Right hindlimb (tissue), 1 donor: ENCODE data around the gene IFT80.
"Not testable (repeated sequence)": the region's sequence is repeated elsewhere in the genome, so short reads cannot be mapped to it uniquely, and the experiment has no call there.

Source experiments
- DNase-seq: peaks from one replicate; pipeline ENCODE4 v3.0.0-alpha.2; 2018

IFT80 gene

GRCh38 chr3:160400030-160400701, 1.1 kb upstream of the IFT80 start:
- peak; percentile 52 for DNase-seq

- no peak for DNase-seq
Observed at GRCh38 chr3:160398820-160399124, 253 bp downstream of the IFT80 start.

DNA sequence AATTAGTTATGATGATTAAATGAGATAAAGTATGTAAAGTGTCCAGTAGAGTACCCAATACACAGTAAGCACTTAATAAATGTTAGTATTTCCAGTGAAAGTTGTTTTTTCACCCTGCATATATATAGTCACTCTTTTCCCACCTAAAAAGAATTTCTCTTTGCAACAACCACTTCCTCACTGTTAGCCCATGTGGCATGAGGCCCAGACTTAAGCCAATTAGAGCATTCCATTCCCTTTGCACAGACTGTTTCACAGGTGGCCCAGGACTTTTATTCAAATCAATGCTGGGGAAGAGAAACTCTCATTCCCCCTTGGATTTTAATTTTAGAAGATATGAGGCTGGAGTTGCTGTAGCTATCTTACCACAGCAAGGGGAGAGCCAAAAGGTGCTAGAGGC, 3.7 kb downstream of the IFT80 start:
- no peak for DNase-seq

GRCh38 chr3:160394009-160394392, 5.0 kb downstream of the IFT80 start:
- DNase-seq, result no peak

DNA sequence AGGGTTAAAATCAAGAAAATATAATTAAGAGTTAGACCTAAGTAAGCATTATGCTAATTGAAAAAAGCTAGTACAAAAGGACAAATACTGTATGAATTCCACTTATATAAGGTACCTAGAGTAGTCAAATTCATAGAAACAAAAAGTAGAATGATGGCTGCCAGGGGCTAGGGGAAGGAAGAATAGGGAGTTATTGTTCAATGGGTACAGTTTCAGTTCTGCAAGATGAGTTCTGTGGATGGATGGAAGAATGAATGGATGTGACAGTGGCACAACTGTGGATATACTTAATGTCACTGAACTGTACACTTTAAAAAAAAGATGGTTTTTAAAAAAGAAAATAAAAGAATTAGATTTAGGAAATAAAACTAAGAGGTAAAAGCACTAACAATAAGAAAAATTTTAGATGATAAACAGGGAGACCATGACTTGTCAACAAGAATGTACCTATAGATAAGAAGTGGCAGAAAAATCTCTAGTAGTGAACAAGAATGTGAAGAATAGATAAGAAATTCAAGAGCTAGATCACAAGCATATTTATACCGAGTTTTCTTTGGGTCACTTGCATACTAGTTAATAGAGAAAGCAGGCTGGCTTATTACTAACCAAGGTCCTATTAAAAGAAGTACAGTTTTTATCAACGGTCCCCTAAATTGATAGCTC, 5.5 kb downstream of the IFT80 start:
- no peak for DNase-seq

DNA sequence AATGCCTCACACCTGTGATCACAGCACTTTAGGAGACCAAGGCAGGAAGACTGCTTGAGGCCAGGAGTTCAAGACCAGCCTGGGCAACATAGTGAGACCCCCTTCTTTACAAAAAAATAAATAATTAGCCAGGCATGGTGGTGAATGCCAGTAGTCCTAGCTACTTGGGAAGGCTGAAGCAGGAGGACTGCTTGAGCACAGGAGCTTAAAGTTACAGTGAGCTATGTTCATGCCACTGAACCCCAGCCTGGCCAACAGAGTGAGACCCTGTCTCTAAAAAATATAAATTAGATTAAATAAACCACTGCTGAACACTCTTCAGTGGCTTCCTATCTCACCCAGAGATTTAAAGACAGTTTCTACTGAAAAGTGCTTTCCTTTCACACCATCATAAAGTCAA, 6.2 kb downstream of the IFT80 start:
- no peak for DNase-seq

- no peak for DNase-seq
Observed at GRCh38 chr3:160390565-160391138, 8.4 kb downstream of the IFT80 start.

DNA sequence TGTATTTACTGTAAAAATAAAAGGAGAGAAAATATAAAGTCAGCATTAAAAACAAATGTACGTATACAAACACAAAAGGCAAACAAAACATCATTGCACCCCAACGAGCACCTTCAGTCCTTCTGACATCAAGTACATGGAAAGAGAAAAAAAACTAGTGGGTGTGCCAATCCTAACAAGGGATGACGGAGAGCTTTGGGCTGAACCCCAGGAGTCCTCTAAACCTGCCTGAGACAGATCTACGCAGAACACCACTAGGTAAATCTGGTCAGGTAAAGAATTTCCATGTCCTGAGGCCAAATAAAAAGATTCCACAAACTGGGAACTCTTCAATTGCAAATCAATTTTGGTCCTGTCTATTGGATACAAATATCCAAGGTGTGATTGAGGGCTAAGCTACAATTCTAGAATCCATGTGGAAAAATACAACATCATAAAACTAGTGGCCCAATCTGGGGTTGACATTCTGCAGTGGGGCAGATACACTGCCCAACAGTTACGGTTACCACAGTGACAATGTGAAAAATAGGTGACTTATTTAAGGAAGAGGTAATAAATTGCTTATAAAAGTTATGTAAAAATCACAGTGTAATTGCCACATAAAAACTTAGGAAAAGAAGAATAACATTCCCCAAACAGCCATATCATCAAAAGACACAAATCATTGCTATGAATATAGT, 14.2 kb downstream of the IFT80 start:
- DNase-seq, result no peak

- DNase-seq, result no peak
Observed at GRCh38 chr3:160381470-160381869, 17.6 kb downstream of the IFT80 start.

DNA sequence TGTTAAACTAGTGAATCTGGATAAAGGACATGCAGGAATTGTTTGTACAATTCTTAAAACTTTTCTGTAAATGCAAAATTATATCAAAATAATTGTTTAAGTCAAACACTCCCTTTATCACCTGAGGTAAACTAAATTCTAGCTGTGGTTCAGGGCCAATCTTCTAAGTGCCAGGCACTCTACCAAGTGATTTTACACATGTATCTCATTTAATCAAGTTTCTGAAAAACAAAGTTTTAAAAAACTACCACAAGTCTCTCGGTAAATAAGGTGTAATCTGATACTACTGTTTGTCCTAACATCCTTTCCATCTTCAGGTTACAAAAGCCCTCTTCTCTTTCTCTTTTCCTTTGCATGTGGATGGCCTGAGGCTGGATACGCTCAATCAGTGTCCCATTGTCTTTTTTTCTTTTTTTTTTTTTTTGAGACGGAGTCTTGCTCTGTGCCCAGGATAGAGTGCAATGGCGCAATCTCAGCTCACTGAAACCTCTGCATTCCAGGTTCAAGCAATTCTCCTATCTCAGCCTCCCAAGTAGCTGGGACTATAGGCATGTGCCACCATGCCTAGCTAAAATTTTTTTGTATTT, 19.3 kb downstream of the IFT80 start:
- DNase-seq, result no peak

DNA sequence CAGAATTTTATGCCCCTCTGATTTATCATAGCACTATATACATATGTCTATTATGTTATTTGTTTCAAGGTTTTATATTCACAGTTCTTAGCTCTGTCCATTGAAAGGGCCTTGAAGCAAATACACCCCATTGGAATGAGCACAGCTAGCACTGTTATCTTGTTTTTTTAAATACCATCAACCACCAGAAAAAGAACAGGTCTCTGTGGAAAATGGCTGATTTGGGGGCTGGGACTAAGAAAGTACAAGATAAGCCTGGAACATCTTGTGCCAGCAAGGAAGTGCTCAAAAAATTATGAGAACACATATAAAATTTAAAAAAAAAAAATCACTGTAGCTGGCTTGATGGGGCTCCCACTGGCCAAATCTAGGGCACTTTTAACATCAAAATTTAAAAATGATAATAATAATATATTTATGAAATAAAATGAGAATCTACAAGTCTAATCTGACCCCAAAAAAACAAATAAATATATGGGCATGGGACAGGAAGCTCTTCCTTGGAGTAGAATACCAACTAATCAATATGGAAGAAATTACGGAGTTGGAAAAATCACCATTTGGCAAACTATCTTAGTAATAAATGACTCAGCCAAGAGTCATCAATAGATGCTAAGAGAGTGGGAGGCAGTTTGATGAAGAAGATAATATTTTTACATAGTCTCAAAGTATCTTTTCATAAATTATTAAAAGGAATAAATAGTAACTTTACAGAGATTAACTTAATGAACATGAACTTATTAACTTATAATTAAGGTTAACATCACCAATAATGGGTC, 20.5 kb downstream of the IFT80 start:
- DNase-seq, result no peak

GRCh38 chr3:160376681-160377080, 22.3 kb downstream of the IFT80 start:
- no peak for DNase-seq

DNA sequence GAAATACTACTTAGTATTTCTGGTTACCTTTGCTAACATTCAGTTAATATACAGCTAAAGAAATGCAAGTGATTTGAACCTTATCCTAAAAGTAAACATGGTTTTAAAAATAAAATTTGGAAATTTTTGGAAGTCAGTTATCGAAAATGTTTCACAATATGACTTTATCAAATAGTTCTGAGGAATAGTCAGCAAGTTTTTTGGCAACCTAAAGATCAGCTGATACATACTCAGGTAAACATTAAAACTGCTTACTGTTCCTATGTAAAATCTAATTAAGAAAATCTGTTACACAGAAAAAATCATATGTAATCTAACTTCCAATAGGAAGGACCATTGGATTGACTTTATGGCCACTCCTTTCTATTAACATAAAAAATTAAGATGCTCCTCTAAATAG, 24.1 kb downstream of the IFT80 start:
- no peak for DNase-seq

DNA sequence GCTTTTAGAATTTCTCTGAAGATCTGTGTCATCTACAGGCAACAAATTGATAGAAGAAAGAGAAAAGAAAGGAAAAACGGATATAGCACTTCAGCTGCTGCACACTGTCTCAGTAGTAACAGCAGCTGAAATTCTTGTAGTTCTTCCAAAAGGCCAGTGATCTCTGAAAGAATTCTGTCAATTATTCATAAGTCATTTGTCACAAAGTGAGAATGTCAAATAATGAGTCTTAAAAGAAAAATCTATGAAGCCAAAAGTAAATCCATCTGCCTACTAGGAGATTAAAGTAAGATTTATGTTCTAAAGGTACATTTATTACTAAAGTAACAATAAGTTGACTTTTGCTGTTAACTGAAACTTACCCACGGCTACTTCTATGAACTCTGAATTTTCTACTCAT, 24.6 kb downstream of the IFT80 start:
- DNase-seq, result no peak

GRCh38 chr3:160373655-160374054, 25.4 kb downstream of the IFT80 start:
- DNase-seq, result no peak

- DNase-seq, result no peak
Observed at GRCh38 chr3:160372780-160373179, 26.2 kb downstream of the IFT80 start.

DNA sequence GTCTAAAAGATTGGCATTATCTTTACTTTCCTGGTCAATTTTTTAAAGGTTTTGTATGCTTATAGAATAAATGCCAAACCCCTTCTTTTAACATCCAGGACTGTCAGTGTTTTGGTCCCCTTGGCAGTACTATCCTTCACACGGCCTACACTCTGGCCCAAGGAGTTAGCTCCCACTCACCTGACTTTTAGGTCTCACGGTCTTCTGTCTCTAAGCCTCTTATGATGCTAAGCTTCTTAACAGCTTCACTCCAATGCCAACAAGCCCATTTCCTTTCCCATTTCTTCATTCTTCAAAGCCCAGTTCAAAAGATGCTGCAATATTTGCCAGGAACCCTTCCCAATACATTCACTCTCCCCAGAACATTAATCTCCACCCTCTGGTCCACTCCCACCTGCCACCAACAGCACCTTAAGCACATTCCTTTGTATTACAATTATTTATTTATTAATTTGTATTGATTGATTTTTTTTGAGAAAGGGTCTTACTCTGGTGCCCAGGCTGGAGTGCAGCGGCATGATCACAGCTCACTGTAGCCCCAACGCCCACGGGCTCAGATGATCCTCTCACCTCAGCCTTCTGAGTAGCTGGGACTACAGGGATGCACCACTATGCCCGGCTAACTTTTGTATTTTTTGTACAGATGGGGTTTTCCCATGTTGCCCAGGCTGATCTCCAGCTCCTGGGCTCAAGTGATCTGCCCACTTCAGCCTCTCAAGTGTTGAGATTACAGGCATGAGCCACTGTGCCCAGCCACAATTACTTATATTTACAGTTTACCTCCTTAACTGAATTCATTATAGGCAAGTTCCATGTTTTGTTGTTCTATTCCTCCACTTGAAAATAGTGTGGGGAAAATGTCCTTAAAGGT, 27.8 kb downstream of the IFT80 start:
- no peak for DNase-seq

DNA sequence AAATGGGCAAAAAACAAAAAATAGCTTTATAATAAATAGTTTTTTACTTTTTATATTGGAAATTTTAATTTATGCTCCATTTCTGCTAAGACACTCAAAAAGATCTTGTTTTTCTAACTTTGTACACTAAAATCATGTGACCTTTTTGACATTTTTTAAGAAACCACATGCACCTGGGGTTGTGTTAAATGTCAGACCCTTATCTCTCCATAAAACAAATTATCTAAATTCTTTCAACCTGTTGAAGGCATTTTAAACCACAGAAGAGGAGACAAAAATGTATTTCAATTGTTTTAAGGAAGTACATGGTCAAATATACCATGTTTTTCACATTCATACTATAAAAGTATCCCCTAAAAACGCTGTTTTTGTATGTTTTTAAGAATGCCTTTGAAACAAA, 29.2 kb downstream of the IFT80 start:
- DNase-seq, result no peak

DNA sequence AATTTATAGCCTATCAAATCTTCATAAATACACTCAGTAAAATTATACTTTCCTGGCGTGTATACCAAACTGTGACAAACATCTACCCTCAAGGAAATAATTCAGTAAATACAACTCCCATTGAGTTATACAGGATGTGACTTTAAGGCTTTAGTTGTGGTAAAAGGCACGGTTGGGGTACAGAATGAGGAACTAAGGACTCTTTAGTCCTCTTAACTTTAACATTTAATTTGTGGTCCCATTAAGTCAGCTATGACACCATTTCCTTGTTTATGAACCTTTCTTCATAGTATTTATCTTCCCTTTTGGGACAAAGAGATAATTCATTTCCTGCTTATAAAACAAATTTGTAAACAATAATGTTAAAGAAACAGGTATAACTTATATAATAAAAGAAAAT, 30.2 kb downstream of the IFT80 start:
- no peak for DNase-seq

DNA sequence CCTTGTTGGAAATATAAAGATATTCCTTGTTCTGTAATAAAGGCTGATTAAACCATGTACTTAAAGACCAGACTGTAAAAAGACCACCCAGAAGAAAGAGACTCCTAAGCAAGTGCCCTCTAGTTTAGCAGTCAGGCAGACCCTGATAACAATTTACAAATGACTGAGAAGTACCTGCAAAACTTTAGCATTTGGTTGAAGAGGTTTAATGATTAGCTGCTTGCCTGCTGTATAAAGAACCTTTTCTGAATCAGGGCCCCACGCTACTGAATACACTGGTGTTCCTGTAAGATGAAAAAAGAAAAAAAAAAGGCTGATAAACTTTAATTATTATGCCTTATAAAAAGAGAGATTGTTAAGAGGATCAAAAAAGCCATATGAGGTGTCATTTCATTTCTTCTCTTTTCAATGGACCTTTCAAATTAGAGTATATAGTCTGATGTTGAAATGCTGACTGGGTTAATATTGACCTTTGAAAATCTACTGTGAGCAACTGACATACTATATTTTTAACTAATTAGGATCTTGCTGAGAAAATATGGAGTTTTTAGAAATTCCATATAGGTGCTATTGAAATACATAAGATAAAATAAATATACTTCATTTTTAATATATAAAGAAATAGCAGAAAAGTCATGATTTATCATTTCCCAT, 33.0 kb downstream of the IFT80 start:
- DNase-seq, result no peak

- not testable (repeated sequence) for DNase-seq
Observed at GRCh38 chr3:160362896-160363295, 36.1 kb downstream of the IFT80 start.
